WTC11 (cell line): ENCODE measurements around the gene TUG1. TPM values are rescaled to one million over a fixed set of nuclear protein-coding genes. Genes with fewer than 3 reads are reported as not detected.

Experiments
- ATAC-seq: fragments of 200-7000 bp; cut with Tn5 transposase; 2 replicates; pipeline ENCODE4 v1.10.0; 2021; ENCODE audit warnings: mild to moderate bottlenecking, moderate library complexity
- CTCF ChIA-PET: fragments of 300-600 bp; sonication (Branson Sonifier 250); formaldehyde crosslinking; loops from one replicate; lab custom pipeline; 2021; ENCODE audit warnings: antibody characterized with exemption; lab: Charles Lee
- POLR2A ChIA-PET: fragments of 350-600 bp; sonication (Branson Sonifier 250); formaldehyde crosslinking; loops from one replicate; lab custom pipeline; 2021; ENCODE audit warnings: antibody characterized with exemption; lab: Charles Lee
- DNase-seq: peaks from one replicate; pipeline ENCODE4 v3.0.0; 2021; ENCODE audit warnings: low spot score
- H3K27ac Mint-ChIP-seq: 2 replicates; pipeline ENCODE4 v1.8.0; 2021; ENCODE audit warnings: mixed read lengths
- H3K27me3 Mint-ChIP-seq: 2 replicates; pipeline ENCODE4 v1.8.0; 2021; ENCODE audit warnings: low read depth, mild to moderate bottlenecking, moderate library complexity, mixed read lengths
- H3K36me3 Mint-ChIP-seq: 2 replicates; pipeline ENCODE4 v1.8.0; 2021; ENCODE audit warnings: mixed read lengths
- H3K4me1 Mint-ChIP-seq: 2 replicates; pipeline ENCODE4 v1.8.0; 2022; ENCODE audit warnings: mixed read lengths
- H3K4me3 Mint-ChIP-seq: 2 replicates; pipeline ENCODE4 v1.8.0; 2021; ENCODE audit warnings: mild to moderate bottlenecking, moderate library complexity, mixed read lengths
- H3K9me3 Mint-ChIP-seq: 2 replicates; pipeline ENCODE4 v1.8.0; 2021; ENCODE audit warnings: mixed read lengths
- CREB1 ChIP-seq: sonication (generic); formaldehyde crosslinking; IDR thresholded peaks from 2 replicates; pipeline ENCODE4 v1.8.0; 2023; ENCODE audit warnings: mild to moderate bottlenecking, missing genetic modification reagents
- CREM ChIP-seq: sonication (generic); formaldehyde crosslinking; IDR thresholded peaks from 2 replicates; pipeline ENCODE4 v1.8.1; 2022; ENCODE audit warnings: mild to moderate bottlenecking, missing genetic modification reagents, moderate library complexity
- ESRRA ChIP-seq: sonication (generic); formaldehyde crosslinking; IDR thresholded peaks from 2 replicates; pipeline ENCODE4 v1.8.1; 2022; ENCODE audit warnings: mild to moderate bottlenecking, missing genetic modification reagents, borderline replicate concordance
- IRF2 ChIP-seq: sonication (generic); formaldehyde crosslinking; IDR thresholded peaks from 2 replicates; pipeline ENCODE4 v1.8.0; 2022; ENCODE audit warnings: low read depth, missing genetic modification reagents, borderline replicate concordance
- MYBL2 ChIP-seq: sonication (generic); formaldehyde crosslinking; IDR thresholded peaks from 2 replicates; pipeline ENCODE4 v1.8.1; 2023; ENCODE audit warnings: mild to moderate bottlenecking, moderate library complexity, missing genetic modification reagents
- NFATC4 ChIP-seq: fragments of 250-450 bp; sonication (Bioruptor Pico); IDR thresholded peaks from 2 replicates; pipeline ENCODE4 v1.9.0; 2021; ENCODE audit warnings: mild to moderate bottlenecking
- TEAD1 ChIP-seq: sonication (generic); formaldehyde crosslinking; IDR thresholded peaks from 2 replicates; pipeline ENCODE4 v1.8.0; 2022; ENCODE audit warnings: mild to moderate bottlenecking, missing genetic modification reagents
- ZNF232 ChIP-seq: sonication (generic); formaldehyde crosslinking; IDR thresholded peaks from 2 replicates; pipeline ENCODE4 v1.8.0; 2022; ENCODE audit warnings: mild to moderate bottlenecking, missing genetic modification reagents
- ZNF263 ChIP-seq: sonication (generic); formaldehyde crosslinking; IDR thresholded peaks from 2 replicates; pipeline ENCODE4 v1.8.1; 2022; ENCODE audit warnings: low read depth, mild to moderate bottlenecking, moderate library complexity, missing genetic modification reagents
- ZNF396 ChIP-seq: fragments of 250-450 bp; sonication (Bioruptor Pico); IDR thresholded peaks from 2 replicates; pipeline ENCODE4 v1.8.0; 2021; ENCODE audit warnings: mild to moderate bottlenecking, moderate library complexity, borderline replicate concordance
- total RNA-seq: library from RNA; stranded (reverse); gene quantifications from 3 replicates; pipeline ENCODE4 v1.2.3, GENCODE V29; 2021
- TF ChIP-seq, protein P1 (sequence below): sonication (generic); formaldehyde crosslinking; IDR thresholded peaks from 2 replicates; pipeline ENCODE4 v1.8.0; 2022; ENCODE audit warnings: mild to moderate bottlenecking, missing genetic modification reagents
- TF ChIP-seq, protein P2 (sequence below): sonication (generic); formaldehyde crosslinking; IDR thresholded peaks from 2 replicates; pipeline ENCODE4 v1.8.1; 2022; ENCODE audit warnings: low read depth, mild to moderate bottlenecking, moderate library complexity, missing genetic modification reagents, borderline replicate concordance
- TF ChIP-seq, protein P3 (sequence below): fragments of 250-450 bp; sonication (Bioruptor Pico); conservative IDR thresholded peaks from 2 replicates; pipeline ENCODE4 v1.9.0; 2021; ENCODE audit warnings: mild to moderate bottlenecking
- TF ChIP-seq, protein P4 (sequence below): sonication (generic); formaldehyde crosslinking; IDR thresholded peaks from 2 replicates; pipeline ENCODE4 v1.8.1; 2023; ENCODE audit warnings: mild to moderate bottlenecking, missing genetic modification reagents, moderate library complexity
- TF ChIP-seq, protein P5 (sequence below): sonication (generic); formaldehyde crosslinking; IDR thresholded peaks from 2 replicates; pipeline ENCODE4 v1.8.1; 2022; ENCODE audit warnings: missing genetic modification reagents, borderline replicate concordance
- TF ChIP-seq, protein P6 (sequence below): sonication (generic); formaldehyde crosslinking; IDR thresholded peaks from 2 replicates; pipeline ENCODE4 v1.8.0; 2022; ENCODE audit warnings: mild to moderate bottlenecking, missing genetic modification reagents
- TF ChIP-seq, protein P7 (sequence below): sonication (generic); formaldehyde crosslinking; IDR thresholded peaks from 2 replicates; pipeline ENCODE4 v1.8.0; 2022; ENCODE audit warnings: mild to moderate bottlenecking, missing genetic modification reagents

TUG1 gene
- total RNA-seq, 1 experiment from 2014 or later: 105 TPM

DNA sequence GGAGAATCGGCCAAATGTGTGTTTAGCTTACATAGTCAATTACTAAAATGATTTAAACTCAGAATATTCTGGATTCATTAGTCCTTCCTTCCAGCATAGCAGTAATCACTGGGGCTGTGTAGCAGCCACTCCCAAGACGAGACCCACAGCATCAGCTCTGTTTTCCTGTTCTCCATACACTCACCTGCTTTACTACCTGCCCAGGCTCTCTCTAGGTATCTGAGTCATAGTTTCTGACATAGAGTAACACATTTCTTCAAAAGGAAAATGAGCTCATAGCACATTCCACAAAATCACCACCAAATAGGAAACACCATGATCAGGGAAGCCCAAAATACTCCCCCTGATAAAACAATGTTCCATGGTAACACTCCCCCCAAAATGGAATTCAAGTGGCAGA is 23.4 kb upstream of the TUG1 start:
- Mint-ChIP-seq H3K4me3 (no peak overlapping the region), H3K4me1 (no peaks in the 10 kb centered on the region), H3K27me3 (no peaks in the 10 kb centered on the region), H3K36me3 (peaks cover 77% of the 10 kb centered on the region), H3K9me3 (no peaks in the 10 kb centered on the region), H3K27ac (no peak overlapping the region; the same call in 1 of the 2 replicates)
- DNase-seq (no peak), ATAC-seq (no peak)
- ChIA-PET CTCF (interaction anchor here (0.9 to 2.5 kb wide), 3 partner anchors 22 to 147 kb away, joined by 3 to 14 read pairs (median 3); no protein-coding TSS in a partner anchor), POLR2A (no interaction called here)
- no peak for TF ChIP-seq CREB1 (CRISPR knock-in tag)
- TF ChIP-seq IRF2 (CRISPR knock-in tag): no peak
- TF ChIP-seq, protein P1, sequence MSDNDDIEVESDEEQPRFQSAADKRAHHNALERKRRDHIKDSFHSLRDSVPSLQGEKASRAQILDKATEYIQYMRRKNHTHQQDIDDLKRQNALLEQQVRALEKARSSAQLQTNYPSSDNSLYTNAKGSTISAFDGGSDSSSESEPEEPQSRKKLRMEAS (CRISPR knock-in tag): no peak
- TF ChIP-seq, protein P2, sequence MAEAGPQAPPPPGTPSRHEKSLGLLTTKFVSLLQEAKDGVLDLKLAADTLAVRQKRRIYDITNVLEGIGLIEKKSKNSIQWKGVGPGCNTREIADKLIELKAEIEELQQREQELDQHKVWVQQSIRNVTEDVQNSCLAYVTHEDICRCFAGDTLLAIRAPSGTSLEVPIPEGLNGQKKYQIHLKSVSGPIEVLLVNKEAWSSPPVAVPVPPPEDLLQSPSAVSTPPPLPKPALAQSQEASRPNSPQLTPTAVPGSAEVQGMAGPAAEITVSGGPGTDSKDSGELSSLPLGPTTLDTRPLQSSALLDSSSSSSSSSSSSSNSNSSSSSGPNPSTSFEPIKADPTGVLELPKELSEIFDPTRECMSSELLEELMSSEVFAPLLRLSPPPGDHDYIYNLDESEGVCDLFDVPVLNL: no peak
- no peak for TF ChIP-seq ZNF396 (CRISPR knock-in tag)
- TF ChIP-seq, protein P3, sequence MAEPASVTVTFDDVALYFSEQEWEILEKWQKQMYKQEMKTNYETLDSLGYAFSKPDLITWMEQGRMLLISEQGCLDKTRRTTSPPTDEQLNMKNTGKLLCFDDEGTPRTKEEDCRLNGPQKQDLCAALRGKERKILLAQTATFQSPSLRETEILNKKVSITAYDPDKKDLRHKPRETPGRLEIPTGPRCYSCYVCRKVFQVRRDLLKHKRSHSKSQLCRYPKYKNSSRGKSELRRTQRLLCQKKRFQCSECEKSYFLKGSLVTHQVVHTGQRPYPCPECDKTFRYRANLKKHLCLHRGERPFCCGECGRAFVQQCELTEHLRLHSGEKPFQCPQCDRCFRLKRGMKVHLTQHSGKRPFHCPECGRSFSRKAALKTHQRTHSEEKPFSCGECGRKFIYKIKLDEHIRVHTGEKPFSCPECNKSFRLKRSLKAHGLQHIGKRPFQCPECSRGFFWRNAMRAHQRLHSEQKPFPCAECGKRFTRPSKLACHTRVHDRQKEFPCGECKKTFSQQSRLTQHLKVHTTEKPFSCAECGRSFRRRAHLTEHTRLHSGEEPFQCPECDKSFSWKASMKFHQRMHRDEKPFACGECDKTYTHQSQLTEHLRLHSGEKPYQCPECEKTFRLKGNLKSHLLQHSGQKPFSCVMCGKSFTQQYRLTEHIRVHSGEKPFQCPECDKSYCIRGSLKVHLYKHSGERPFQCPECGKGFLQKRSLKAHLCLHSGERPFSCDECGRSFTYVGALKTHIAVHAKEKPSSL (CRISPR knock-in tag): no peak
- TF ChIP-seq CREM (CRISPR knock-in tag): no peak
- TF ChIP-seq NFATC4: no peak
- TF ChIP-seq ZNF232: no peak

DNA sequence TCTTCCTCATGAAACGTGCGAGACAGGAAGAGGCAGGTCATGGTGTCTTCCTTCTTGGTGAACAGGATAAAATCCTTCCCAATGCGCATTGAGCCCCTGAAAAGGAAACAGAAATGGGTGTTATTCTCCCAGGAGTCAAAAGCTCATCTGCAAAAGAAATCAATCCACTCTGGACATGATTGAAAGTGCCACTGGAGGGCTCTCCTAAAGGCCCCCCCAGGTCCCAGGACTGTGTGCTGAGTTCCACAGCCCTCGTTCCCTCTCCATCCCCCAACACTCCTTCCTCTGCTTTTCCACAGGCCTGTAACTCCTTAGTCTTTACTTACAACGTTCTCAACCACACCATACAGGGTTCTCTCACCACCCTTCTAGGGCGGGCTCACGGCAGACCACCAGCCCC is 22.7 kb upstream of the TUG1 start:
- CTCF ChIA-PET: interaction anchor here (0.8 to 2.5 kb wide), 8 partner anchors 22 to 202 kb away, joined by 3 to 14 read pairs (median 4); partner anchors contain the start of genes PLA2G3 and SELENOM
- H3K9me3 Mint-ChIP-seq: no peaks in the 10 kb centered on the region
- no peak overlapping the region for H3K4me3 Mint-ChIP-seq
- TF ChIP-seq TEAD1 (CRISPR knock-in tag): no peak
- TF ChIP-seq, protein P4, sequence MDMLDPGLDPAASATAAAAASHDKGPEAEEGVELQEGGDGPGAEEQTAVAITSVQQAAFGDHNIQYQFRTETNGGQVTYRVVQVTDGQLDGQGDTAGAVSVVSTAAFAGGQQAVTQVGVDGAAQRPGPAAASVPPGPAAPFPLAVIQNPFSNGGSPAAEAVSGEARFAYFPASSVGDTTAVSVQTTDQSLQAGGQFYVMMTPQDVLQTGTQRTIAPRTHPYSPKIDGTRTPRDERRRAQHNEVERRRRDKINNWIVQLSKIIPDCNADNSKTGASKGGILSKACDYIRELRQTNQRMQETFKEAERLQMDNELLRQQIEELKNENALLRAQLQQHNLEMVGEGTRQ (CRISPR knock-in tag): no peak
- TF ChIP-seq ZNF263 (CRISPR knock-in tag): no peak
- TF ChIP-seq MYBL2 (CRISPR knock-in tag): no peak
- TF ChIP-seq, protein P5, sequence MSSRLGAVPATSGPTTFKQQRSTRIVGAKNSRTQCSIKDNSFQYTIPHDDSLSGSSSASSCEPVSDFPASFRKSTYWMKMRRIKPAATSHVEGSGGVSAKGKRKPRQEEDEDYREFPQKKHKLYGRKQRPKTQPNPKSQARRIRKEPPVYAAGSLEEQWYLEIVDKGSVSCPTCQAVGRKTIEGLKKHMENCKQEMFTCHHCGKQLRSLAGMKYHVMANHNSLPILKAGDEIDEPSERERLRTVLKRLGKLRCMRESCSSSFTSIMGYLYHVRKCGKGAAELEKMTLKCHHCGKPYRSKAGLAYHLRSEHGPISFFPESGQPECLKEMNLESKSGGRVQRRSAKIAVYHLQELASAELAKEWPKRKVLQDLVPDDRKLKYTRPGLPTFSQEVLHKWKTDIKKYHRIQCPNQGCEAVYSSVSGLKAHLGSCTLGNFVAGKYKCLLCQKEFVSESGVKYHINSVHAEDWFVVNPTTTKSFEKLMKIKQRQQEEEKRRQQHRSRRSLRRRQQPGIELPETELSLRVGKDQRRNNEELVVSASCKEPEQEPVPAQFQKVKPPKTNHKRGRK (CRISPR knock-in tag): no peak
- no peak for TF ChIP-seq ESRRA (CRISPR knock-in tag)
- TF ChIP-seq ZNF232: no peak
- TF ChIP-seq, protein P6, sequence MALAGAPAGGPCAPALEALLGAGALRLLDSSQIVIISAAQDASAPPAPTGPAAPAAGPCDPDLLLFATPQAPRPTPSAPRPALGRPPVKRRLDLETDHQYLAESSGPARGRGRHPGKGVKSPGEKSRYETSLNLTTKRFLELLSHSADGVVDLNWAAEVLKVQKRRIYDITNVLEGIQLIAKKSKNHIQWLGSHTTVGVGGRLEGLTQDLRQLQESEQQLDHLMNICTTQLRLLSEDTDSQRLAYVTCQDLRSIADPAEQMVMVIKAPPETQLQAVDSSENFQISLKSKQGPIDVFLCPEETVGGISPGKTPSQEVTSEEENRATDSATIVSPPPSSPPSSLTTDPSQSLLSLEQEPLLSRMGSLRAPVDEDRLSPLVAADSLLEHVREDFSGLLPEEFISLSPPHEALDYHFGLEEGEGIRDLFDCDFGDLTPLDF (CRISPR knock-in tag): no peak
- TF ChIP-seq, protein P7, sequence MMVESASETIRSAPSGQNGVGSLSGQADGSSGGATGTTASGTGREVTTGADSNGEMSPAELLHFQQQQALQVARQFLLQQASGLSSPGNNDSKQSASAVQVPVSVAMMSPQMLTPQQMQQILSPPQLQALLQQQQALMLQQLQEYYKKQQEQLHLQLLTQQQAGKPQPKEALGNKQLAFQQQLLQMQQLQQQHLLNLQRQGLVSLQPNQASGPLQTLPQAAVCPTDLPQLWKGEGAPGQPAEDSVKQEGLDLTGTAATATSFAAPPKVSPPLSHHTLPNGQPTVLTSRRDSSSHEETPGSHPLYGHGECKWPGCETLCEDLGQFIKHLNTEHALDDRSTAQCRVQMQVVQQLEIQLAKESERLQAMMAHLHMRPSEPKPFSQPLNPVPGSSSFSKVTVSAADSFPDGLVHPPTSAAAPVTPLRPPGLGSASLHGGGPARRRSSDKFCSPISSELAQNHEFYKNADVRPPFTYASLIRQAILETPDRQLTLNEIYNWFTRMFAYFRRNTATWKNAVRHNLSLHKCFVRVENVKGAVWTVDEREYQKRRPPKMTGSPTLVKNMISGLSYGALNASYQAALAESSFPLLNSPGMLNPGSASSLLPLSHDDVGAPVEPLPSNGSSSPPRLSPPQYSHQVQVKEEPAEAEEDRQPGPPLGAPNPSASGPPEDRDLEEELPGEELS (CRISPR knock-in tag): no peak
- H3K36me3 Mint-ChIP-seq: peaks cover 77% of the 10 kb centered on the region
- H3K4me1 Mint-ChIP-seq: no peaks in the 10 kb centered on the region
- H3K27ac Mint-ChIP-seq: 0 out of 2 replicates have a peak overlapping the region, but pooled peaks have one; percentile 6
- DNase-seq: no peak
- ATAC-seq: no peak
- no peaks in the 10 kb centered on the region for H3K27me3 Mint-ChIP-seq
- POLR2A ChIA-PET: no interaction called here
